ENCODE measurements around the gene GDPD5. TPM values are rescaled to one million over a fixed set of nuclear protein-coding genes. Genes with fewer than 3 reads are reported as not detected.

The GDPD5 gene
- total RNA-seq, 1 experiment from 2014 or later, result 28.6 TPM

- peaks cover 15% of the 10 kb centered on the region for H3K4me1 Mint-ChIP-seq (ENCODE audit: low read depth, unreplicated experiment)
- no peak for TF ChIP-seq CTCF (IDR thresholded peaks at IDR 0.05; ENCODE audit: insufficient read depth in 1 of 2, low read depth in 1 of 2, low read length in 1 of 2, severe bottlenecking in 1 of 2, unreplicated experiment in 1 of 2)
- DNase-seq, result no peak
- H3K27me3 Mint-ChIP-seq (ENCODE audit: insufficient read depth, unreplicated experiment), result no peaks in the 10 kb centered on the region
- no peak overlapping the region for H3K4me3 ChIP-seq (ENCODE audit: low read depth, low read length)
- no peaks in the 10 kb centered on the region for H3K9me3 ChIP-seq
- H3K27me3 ChIP-seq (replicated peaks; ENCODE audit: control insufficient read depth, insufficient read depth, low read length), result no peaks in the 10 kb centered on the region
- POLR2A ChIA-PET, result no interaction called here
- intact Hi-C loops (cut with micrococcal nuclease; ENCODE audit: unreplicated experiment), result no loop called here
- CTCF ChIA-PET, result no interaction called here
- no TSS peak for BruUV-seq (replicated peaks)
- H3K36me3 ChIP-seq (ENCODE audit: control insufficient read depth, insufficient read depth, low read length), result peaks cover 13% of the 10 kb centered on the region
- H3K4me3 Mint-ChIP-seq (ENCODE audit: unreplicated experiment), result no peak overlapping the region
- no peaks in the 10 kb centered on the region for H3K9me3 Mint-ChIP-seq (ENCODE audit: unreplicated experiment)
- H3K36me3 Mint-ChIP-seq (ENCODE audit: insufficient read depth, unreplicated experiment), result peaks cover 78% of the 10 kb centered on the region
- peaks cover 10% of the 10 kb centered on the region for H3K4me1 ChIP-seq
- H3K27ac Mint-ChIP-seq (ENCODE audit: unreplicated experiment), result no peak overlapping the region
Observed at GRCh38 chr11:75572744-75573143, 47.0 kb upstream of the GDPD5 start.

GRCh38 chr11:75571625-75572024 lies 45.9 kb upstream of the GDPD5 start:
- no peaks in the 10 kb centered on the region for H3K27me3 Mint-ChIP-seq (ENCODE audit: insufficient read depth, unreplicated experiment)
- peaks cover 14% of the 10 kb centered on the region for H3K36me3 ChIP-seq (ENCODE audit: control insufficient read depth, insufficient read depth, low read length)
- H3K27me3 ChIP-seq (replicated peaks; ENCODE audit: control insufficient read depth, insufficient read depth, low read length), result no peaks in the 10 kb centered on the region
- TF ChIP-seq CTCF (IDR thresholded peaks at IDR 0.05; ENCODE audit: insufficient read depth in 1 of 2, low read depth in 1 of 2, low read length in 1 of 2, severe bottlenecking in 1 of 2, unreplicated experiment in 1 of 2), result no peak
- H3K4me3 ChIP-seq (ENCODE audit: low read depth, low read length), result no peak overlapping the region
- no peak overlapping the region for H3K27ac Mint-ChIP-seq (ENCODE audit: unreplicated experiment)
- H3K36me3 Mint-ChIP-seq (ENCODE audit: insufficient read depth, unreplicated experiment), result peaks cover 85% of the 10 kb centered on the region
- no peak overlapping the region for H3K4me3 Mint-ChIP-seq (ENCODE audit: unreplicated experiment)
- ChIA-PET CTCF (interaction anchor here (0.7 to 1.2 kb wide), 2 partner anchors 12 to 26 kb away, joined by 3 to 6 read pairs; no protein-coding TSS in a partner anchor), POLR2A (interaction anchor here (0.8 to 0.9 kb wide), 2 partner anchors 10 to 11 kb away, joined by 4 read pairs; partner anchors contain the start of gene SERPINH1)
- no peaks in the 10 kb centered on the region for H3K9me3 Mint-ChIP-seq (ENCODE audit: unreplicated experiment)
- peaks cover 11% of the 10 kb centered on the region for H3K4me1 Mint-ChIP-seq (ENCODE audit: low read depth, unreplicated experiment)
- intact Hi-C loops (cut with micrococcal nuclease; ENCODE audit: unreplicated experiment), result no loop called here
- H3K4me1 ChIP-seq, result peaks cover 6% of the 10 kb centered on the region
- no TSS peak for BruUV-seq (replicated peaks)
- no peaks in the 10 kb centered on the region for H3K9me3 ChIP-seq
- DNase-seq, result no peak

- Mint-ChIP-seq H3K4me3 (ENCODE audit: unreplicated experiment) (no peak overlapping the region), H3K4me1 (ENCODE audit: low read depth, unreplicated experiment) (peaks cover 2% of the 10 kb centered on the region), H3K27ac (ENCODE audit: unreplicated experiment) (no peak overlapping the region), H3K27me3 (ENCODE audit: insufficient read depth, unreplicated experiment) (no peaks in the 10 kb centered on the region), H3K9me3 (ENCODE audit: unreplicated experiment) (no peaks in the 10 kb centered on the region), H3K36me3 (ENCODE audit: insufficient read depth, unreplicated experiment) (peaks cover 84% of the 10 kb centered on the region)
- Histone ChIP-seq H3K36me3 (ENCODE audit: control insufficient read depth, insufficient read depth, low read length) (peaks cover 14% of the 10 kb centered on the region), H3K4me3 (ENCODE audit: low read depth, low read length) (no peak overlapping the region), H3K9me3 (no peaks in the 10 kb centered on the region), H3K27me3 (replicated peaks; ENCODE audit: control insufficient read depth, insufficient read depth, low read length) (no peaks in the 10 kb centered on the region), H3K4me1 (peaks cover 5% of the 10 kb centered on the region)
- no peak for DNase-seq
- CTCF ChIA-PET, result interaction anchor here (1.2 kb wide), 1 partner anchor 11 kb away, joined by 6 read pairs; no protein-coding TSS in a partner anchor
- intact Hi-C loops (cut with micrococcal nuclease; ENCODE audit: unreplicated experiment), result no loop called here
- POLR2A ChIA-PET, result interaction anchor here (0.8 to 1.0 kb wide), 3 partner anchors 8 to 10 kb away, joined by 3 to 4 read pairs (median 4); partner anchors contain the start of gene SERPINH1
- BruUV-seq (replicated peaks), result no TSS peak
- no peak for TF ChIP-seq CTCF (IDR thresholded peaks at IDR 0.05; ENCODE audit: insufficient read depth in 1 of 2, low read depth in 1 of 2, low read length in 1 of 2, severe bottlenecking in 1 of 2, unreplicated experiment in 1 of 2)
Observed at GRCh38 chr11:75570559-75571139, 44.9 kb upstream of the GDPD5 start.

Data from Caco-2 (cell line).